ENCODE results near the gene BPIFB2.

The BPIFB2 gene

DNA sequence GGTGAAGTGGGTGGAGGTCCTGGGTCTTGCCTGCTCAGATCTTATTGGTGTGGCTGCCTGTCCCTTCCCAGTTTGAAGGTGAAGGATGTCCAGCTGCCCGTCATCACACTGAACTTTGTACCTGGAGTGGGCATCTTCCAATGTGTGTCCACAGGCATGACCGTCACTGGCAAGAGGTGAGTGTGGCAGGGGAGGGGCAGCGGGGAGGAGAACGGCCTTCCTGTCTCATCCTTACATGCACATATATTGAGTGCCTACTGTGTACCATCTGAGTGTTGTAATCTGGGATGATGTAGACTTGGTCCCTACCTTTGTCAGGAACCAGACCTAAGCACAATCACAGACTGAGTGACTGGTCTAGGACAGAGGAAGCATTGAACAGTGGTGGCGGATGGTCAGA is 26.6 kb downstream of the BPIFB2 start:
- CTCF ChIA-PET, result no interaction called here
- H3K27ac ChIP-seq, result no peak overlapping the region
- no peak for DNase-seq (ENCODE audit: low spot score)
- POLR2A ChIA-PET (ENCODE audit: low non-redundant PET), result no interaction called here
- TF ChIP-seq, protein P1, sequence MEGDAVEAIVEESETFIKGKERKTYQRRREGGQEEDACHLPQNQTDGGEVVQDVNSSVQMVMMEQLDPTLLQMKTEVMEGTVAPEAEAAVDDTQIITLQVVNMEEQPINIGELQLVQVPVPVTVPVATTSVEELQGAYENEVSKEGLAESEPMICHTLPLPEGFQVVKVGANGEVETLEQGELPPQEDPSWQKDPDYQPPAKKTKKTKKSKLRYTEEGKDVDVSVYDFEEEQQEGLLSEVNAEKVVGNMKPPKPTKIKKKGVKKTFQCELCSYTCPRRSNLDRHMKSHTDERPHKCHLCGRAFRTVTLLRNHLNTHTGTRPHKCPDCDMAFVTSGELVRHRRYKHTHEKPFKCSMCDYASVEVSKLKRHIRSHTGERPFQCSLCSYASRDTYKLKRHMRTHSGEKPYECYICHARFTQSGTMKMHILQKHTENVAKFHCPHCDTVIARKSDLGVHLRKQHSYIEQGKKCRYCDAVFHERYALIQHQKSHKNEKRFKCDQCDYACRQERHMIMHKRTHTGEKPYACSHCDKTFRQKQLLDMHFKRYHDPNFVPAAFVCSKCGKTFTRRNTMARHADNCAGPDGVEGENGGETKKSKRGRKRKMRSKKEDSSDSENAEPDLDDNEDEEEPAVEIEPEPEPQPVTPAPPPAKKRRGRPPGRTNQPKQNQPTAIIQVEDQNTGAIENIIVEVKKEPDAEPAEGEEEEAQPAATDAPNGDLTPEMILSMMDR (conservative IDR thresholded peaks at IDR 0.05; ENCODE audit: low read depth), result no peak

GRCh38 chr20:33034901-33035492 is 27.5 kb downstream of the BPIFB2 start:
- ChIA-PET CTCF (interaction anchor here (0.6 kb wide), 1 partner anchor 30 kb away, joined by 4 read pairs; no protein-coding TSS in a partner anchor), POLR2A (ENCODE audit: low non-redundant PET) (no interaction called here)
- TF ChIP-seq, protein P1 (conservative IDR thresholded peaks at IDR 0.05; ENCODE audit: low read depth), result no peak
- no peak for DNase-seq (ENCODE audit: low spot score)
- H3K27ac ChIP-seq, result no peak overlapping the region

GRCh38 chr20:33037456-33037855 is 30.0 kb downstream of the BPIFB2 start:
- no peak overlapping the region for H3K27ac ChIP-seq
- ChIA-PET CTCF (interaction anchor here (0.6 kb wide), 1 partner anchor 59 kb away, joined by 3 read pairs; no protein-coding TSS in a partner anchor), POLR2A (ENCODE audit: low non-redundant PET) (no interaction called here)
- no peak for DNase-seq (ENCODE audit: low spot score)
- TF ChIP-seq, protein P1 (conservative IDR thresholded peaks at IDR 0.05; ENCODE audit: low read depth), result no peak

- POLR2A ChIA-PET (ENCODE audit: low non-redundant PET), result no interaction called here
- TF ChIP-seq, protein P1 (conservative IDR thresholded peaks at IDR 0.05; ENCODE audit: low read depth), result no peak
- DNase-seq (ENCODE audit: low spot score), result no peak
- CTCF ChIA-PET, result no interaction called here
- no peak overlapping the region for H3K27ac ChIP-seq
Measured at GRCh38 chr20:33038243-33038642, 30.7 kb downstream of the BPIFB2 start.

DNA sequence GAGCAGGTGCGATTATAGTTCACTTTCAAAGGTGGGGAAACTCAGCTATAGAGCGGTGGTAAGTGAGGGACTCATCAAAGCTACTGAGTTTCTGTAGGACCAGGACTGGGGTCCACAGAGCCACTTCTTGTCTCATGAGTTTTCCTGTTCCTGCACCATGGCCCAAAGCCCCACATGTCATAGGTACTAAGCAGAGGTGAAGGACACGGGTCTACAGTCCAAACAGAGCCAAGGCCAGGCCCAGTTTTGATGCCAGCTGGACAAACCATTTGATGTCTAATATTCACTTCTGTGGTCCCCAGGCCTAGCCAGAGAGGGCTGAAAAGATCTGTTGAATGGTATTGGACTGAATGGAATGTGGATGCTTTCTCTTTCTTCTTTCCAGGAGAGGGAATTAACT is 34.9 kb downstream of the BPIFB2 start:
- no peak overlapping the region for H3K27ac ChIP-seq
- CTCF ChIA-PET, result no interaction called here
- DNase-seq (ENCODE audit: low spot score), result no peak
- POLR2A ChIA-PET (ENCODE audit: low non-redundant PET), result no interaction called here
- TF ChIP-seq, protein P1 (conservative IDR thresholded peaks at IDR 0.05; ENCODE audit: low read depth), result no peak

- TF ChIP-seq, protein P1 (conservative IDR thresholded peaks at IDR 0.05; ENCODE audit: low read depth), result no peak
- POLR2A ChIA-PET (ENCODE audit: low non-redundant PET), result no interaction called here
- no peak overlapping the region for H3K27ac ChIP-seq
- no peak for DNase-seq (ENCODE audit: low spot score)
- CTCF ChIA-PET, result interaction anchor here (1.2 kb wide), 1 partner anchor 9 kb away, joined by 4 read pairs; no protein-coding TSS in a partner anchor
Measured at GRCh38 chr20:33042983-33043730, 35.7 kb downstream of the BPIFB2 start.

All from RWPE1 (cell line).